GM19023 (cell line): ENCODE measurements around the gene CTNS.

Source experiments
- ATAC-seq: cut with Tn5 transposase; IDR thresholded peaks from one replicate; pipeline ENCODE4 v1.9.1; 2021; ENCODE audit warnings: mild to moderate bottlenecking, moderate library complexity; ENCODE audit not compliant: unreplicated experiment

CTNS gene

GRCh38 chr17:3622977-3623594, 13.5 kb upstream of the CTNS start:
- no peak for ATAC-seq

- ATAC-seq = no peak
Observed at GRCh38 chr17:3626831-3627768, 9.5 kb upstream of the CTNS start.

GRCh38 chr17:3627769-3628167, 8.8 kb upstream of the CTNS start:
- ATAC-seq = no peak

- ATAC-seq = no peak
Observed at GRCh38 chr17:3630781-3631180, 5.8 kb upstream of the CTNS start.

- ATAC-seq = no peak
Observed at GRCh38 chr17:3632287-3632686, 4.3 kb upstream of the CTNS start.

- ATAC-seq = no peak
Observed at GRCh38 chr17:3635474-3636153, 946 bp upstream of the CTNS start.

GRCh38 chr17:3636908-3637373, 381 bp downstream of the CTNS start:
- peak; percentile 8 for ATAC-seq

- no peak for ATAC-seq
Observed at GRCh38 chr17:3639981-3640596, 3.5 kb downstream of the CTNS start.

GRCh38 chr17:3641014-3641413, 4.5 kb downstream of the CTNS start:
- ATAC-seq = no peak

GRCh38 chr17:3641717-3642486, 5.3 kb downstream of the CTNS start:
- ATAC-seq = no peak

GRCh38 chr17:3643889-3644349, 7.4 kb downstream of the CTNS start:
- ATAC-seq = no peak

GRCh38 chr17:3645310-3645709, 8.8 kb downstream of the CTNS start:
- no peak for ATAC-seq

GRCh38 chr17:3647251-3647650, 10.7 kb downstream of the CTNS start:
- ATAC-seq = no peak

GRCh38 chr17:3647769-3648555, 11.4 kb downstream of the CTNS start:
- no peak for ATAC-seq

- no peak for ATAC-seq
Observed at GRCh38 chr17:3655766-3656165, 19.2 kb downstream of the CTNS start.

GRCh38 chr17:3656353-3656752, 19.8 kb downstream of the CTNS start:
- ATAC-seq = no peak

- no peak for ATAC-seq
Observed at GRCh38 chr17:3656755-3657587, 20.4 kb downstream of the CTNS start.

GRCh38 chr17:3657588-3657869, 21.0 kb downstream of the CTNS start:
- ATAC-seq = no peak
